SK-N-SH (cell line): ENCODE data around the gene HCST. TPM values are rescaled to one million over a fixed set of nuclear protein-coding genes. Genes with fewer than 3 reads are reported as not detected.

ENCODE experiments used
- CTCF ChIA-PET: fragments of 300-600, 350-600 bp; formaldehyde crosslinking; extraction: SDS; loops from one replicate; lab custom pipeline; 2021; lab: Yijun Ruan, JAX
- POLR2A ChIA-PET: fragments of 350-600 bp; sonication (Branson Sonifier 250); formaldehyde crosslinking; extraction: SDS; loops from one replicate; lab custom pipeline; 2020; ENCODE audit warnings: antibody characterized with exemption, inconsistent platforms; lab: Yijun Ruan, JAX
- DNase-seq: peaks from one replicate; pipeline ENCODE4 v3.0.0; 2012
- H2AFZ ChIP-seq: fragments of 200-600 bp; sonication (generic); 2 replicates; pipeline ENCODE4 v1.8.1; 2016; ENCODE audit warnings: antibody characterized with exemption, mild to moderate bottlenecking, low read depth
- H3F3A ChIP-seq: fragments of 200-600 bp; sonication (generic); replicated peaks from 2 replicates; pipeline ENCODE3; 2016; ENCODE audit warnings: antibody characterized with exemption, mild to moderate bottlenecking; ENCODE audit not compliant: insufficient read depth
- H3K27ac ChIP-seq, 2 experiments: fragments of 200-500 bp in 1 of 2; fragments of 200-600 bp in 1 of 2; sonication (Bioruptor generic) in 1 of 2; sonication (generic), shearing (Covaris generic) in 1 of 2; 2 replicates each; pipeline versions ENCODE4 v1.5.1 to v1.6.1; 2014 to 2016; ENCODE audit warnings: low read depth in 2 of 2, inconsistent platforms in 1 of 2, low read length in 1 of 2, mild to moderate bottlenecking in 1 of 2, mixed read lengths in 1 of 2
- H3K27me3 ChIP-seq: fragments of 200-600 bp; sonication (generic), shearing (Covaris generic); 2 replicates; pipeline ENCODE4 v1.6.1; 2016; ENCODE audit warnings: mixed run types; ENCODE audit not compliant: insufficient read depth
- H3K36me3 ChIP-seq, 2 experiments: fragments of 200-500 bp in 1 of 2; fragments of 200-600 bp in 1 of 2; sonication (Bioruptor generic) in 1 of 2; sonication (generic) in 1 of 2; replicated peaks in 1 of 2; 2 replicates each; pipeline versions ENCODE3 to v1.5.1; 2014 to 2016; ENCODE audit warnings: low read length in 1 of 2, mild to moderate bottlenecking in 1 of 2; ENCODE audit not compliant: insufficient read depth in 2 of 2, control insufficient read depth in 1 of 2
- H3K4me1 ChIP-seq, 2 experiments: fragments of 200-500 bp in 1 of 2; fragments of 200-600 bp in 1 of 2; sonication (Bioruptor generic) in 1 of 2; sonication (generic), shearing (Covaris generic) in 1 of 2; 2 replicates each; pipeline versions ENCODE4 v1.5.1 to v1.6.1; 2014 to 2016; ENCODE audit warnings: low read depth in 1 of 2, low read length in 1 of 2, mixed run types in 1 of 2; ENCODE audit not compliant: insufficient read depth in 2 of 2, control insufficient read depth in 1 of 2
- H3K4me2 ChIP-seq: fragments of 200-600 bp; sonication (generic), shearing (Covaris generic); 2 replicates; pipeline ENCODE4 v1.6.1; 2017; ENCODE audit warnings: mixed run types
- H3K4me3 ChIP-seq, 2 experiments: fragments of 200-500 bp in 1 of 2; fragments of 200-600 bp in 1 of 2; sonication (Bioruptor generic) in 1 of 2; sonication (generic), shearing (Covaris generic) in 1 of 2; 2 replicates each; pipeline versions ENCODE4 v1.5.1 to v1.8.1; 2014 to 2016; ENCODE audit warnings: low read depth in 2 of 2, inconsistent platforms in 1 of 2, low read length in 1 of 2, mild to moderate bottlenecking in 1 of 2, mixed read lengths in 1 of 2, moderate library complexity in 1 of 2
- H3K79me2 ChIP-seq: fragments of 200-600 bp; sonication (generic); 2 replicates; pipeline ENCODE4 v1.8.1; 2017; ENCODE audit warnings: mild to moderate bottlenecking; ENCODE audit not compliant: insufficient read depth
- H3K9ac ChIP-seq: fragments of 200-600 bp; sonication (generic); 2 replicates; pipeline ENCODE4 v1.6.1; 2017; ENCODE audit warnings: mixed run types
- H3K9me2 ChIP-seq: fragments of 200-600 bp; sonication (generic); 2 replicates; pipeline ENCODE4 v1.6.1; 2017; ENCODE audit warnings: mixed run types
- H3K9me3 ChIP-seq: fragments of 200-600 bp; sonication (generic); 2 replicates; pipeline ENCODE4 v1.6.1; 2017; ENCODE audit warnings: mixed run types, mild to moderate bottlenecking, moderate library complexity
- H4K20me1 ChIP-seq: fragments of 200-600 bp; sonication (generic); 2 replicates; pipeline ENCODE4 v1.6.1; 2017; ENCODE audit warnings: mild to moderate bottlenecking, mixed run types; ENCODE audit not compliant: insufficient read depth
- EP300 ChIP-seq, 2 experiments: IDR thresholded peaks; 2 replicates each; pipeline versions ENCODE4 v1.4.0 to v1.6.1; 2012; ENCODE audit warnings: borderline replicate concordance in 1 of 2, low read depth in 1 of 2, low read length in 1 of 2
- EZH2phosphoT487 ChIP-seq: fragments of 200-600 bp; sonication (generic); IDR thresholded peaks from 2 replicates; pipeline ENCODE4 v1.6.1; 2017; ENCODE audit warnings: low read depth, mixed run types, mild to moderate bottlenecking, antibody characterized with exemption, moderate library complexity, borderline replicate concordance
- FOXJ3 ChIP-seq: sonication (generic); formaldehyde crosslinking; IDR thresholded peaks from 2 replicates; pipeline ENCODE4 v1.5.1; 2020; ENCODE audit warnings: mild to moderate bottlenecking, missing genetic modification reagents
- GATA2 ChIP-seq: sonication (generic); formaldehyde crosslinking; IDR thresholded peaks from 2 replicates; pipeline ENCODE4 v1.5.0; 2020; ENCODE audit warnings: mild to moderate bottlenecking, missing genetic modification reagents
- MAX ChIP-seq: IDR thresholded peaks from 2 replicates; pipeline ENCODE4 v1.4.0; 2012; ENCODE audit warnings: low read depth
- MXI1 ChIP-seq: IDR thresholded peaks from 2 replicates; pipeline ENCODE4 v1.6.1; 2012; ENCODE audit warnings: mild to moderate bottlenecking, low read depth, low read length, improper control_type of control experiment
- NRF1 ChIP-seq: IDR thresholded peaks from 2 replicates; pipeline ENCODE4 v1.6.1; 2012; ENCODE audit warnings: low read depth, mild to moderate bottlenecking, low read length
- PBX3 ChIP-seq: IDR thresholded peaks from 2 replicates; pipeline ENCODE4; 2012
- REST ChIP-seq: IDR thresholded peaks from 2 replicates; pipeline ENCODE4 v1.6.1; 2012; ENCODE audit warnings: mild to moderate bottlenecking, low read depth, low read length, moderate library complexity
- RFX5 ChIP-seq: IDR thresholded peaks from 2 replicates; pipeline ENCODE4 v1.6.1; 2012; ENCODE audit warnings: mild to moderate bottlenecking, improper control_type of control experiment, low read length
- RXRA ChIP-seq: IDR thresholded peaks from 2 replicates; pipeline ENCODE4 v1.4.0; 2012; ENCODE audit warnings: low read depth, mild to moderate bottlenecking, borderline replicate concordance
- TAF1 ChIP-seq: IDR thresholded peaks from 2 replicates; pipeline ENCODE4 v1.6.1; 2012; ENCODE audit warnings: low read depth, mild to moderate bottlenecking, low read length, moderate library complexity, borderline replicate concordance
- TCF12 ChIP-seq: IDR thresholded peaks from 2 replicates; pipeline ENCODE4 v1.4.0; 2012
- WGBS: methylation state at CpG from one replicate; pipeline ENCODE4 v1.1.6; 2017; ENCODE audit warnings: low lambda C conversion rate; 5-methylcytosine and 5-hydroxymethylcytosine counted together
- polyA plus RNA-seq, 3 experiments: library from polyadenylated mRNA; depleted of rRNA; stranded (reverse); fragments of >200 nt; gene quantifications; 2 replicates each; pipeline ENCODE4 v1.2.3, GENCODE V29; 2012

HCST gene
- polyA plus RNA-seq, 1 of the 3 experiments (the other 2 are of a cell fraction), result 0.59 TPM

GRCh38 chr19:35860436-35860817 is 41.9 kb upstream of the HCST start:
- Histone ChIP-seq H3K79me2 (no peaks in the 10 kb centered on the region), H3K36me3 (no peaks in the 10 kb centered on the region), H3K27me3 (no peaks in the 10 kb centered on the region), H3K27ac (no peak overlapping the region), H3K9me3 (no peaks in the 10 kb centered on the region)
- TF ChIP-seq RXRA (no peak), EZH2phosphoT487 (no peak), RFX5 (no peak), GATA2 (CRISPR knock-in tag) (no peak), MXI1 (no peak), PBX3 (no peak)
- TF ChIP-seq, all 33 proteins: peak for 0
- Histone ChIP-seq H4K20me1 (no peaks in the 10 kb centered on the region), H3K9me2 (no peaks in the 10 kb centered on the region), H3K4me3 (no peak overlapping the region), H2AFZ (no peak overlapping the region), H3F3A (no peaks in the 10 kb centered on the region), H3K4me2 (no peak overlapping the region), H3K9ac (no peak overlapping the region), H3K4me1 (peaks cover 0 to 11% of the 10 kb centered on the region in 2 experiments; a peak in 1 of 4 replicates)
- POLR2A ChIA-PET, result no interaction called here
- CTCF ChIA-PET, result interaction anchor here (1.0 to 1.2 kb wide), 2 partner anchors 10 to 11 kb away, joined by 3 to 5 read pairs; no protein-coding TSS in a partner anchor
- DNase-seq, result no peak
- 77% methylated on average over 19 of the region's 24 CpGs for WGBS

GRCh38 chr19:35860818-35861639 is 41.3 kb upstream of the HCST start:
- Histone ChIP-seq H3K9me3 (no peaks in the 10 kb centered on the region), H3K36me3 (no peaks in the 10 kb centered on the region), H3K9ac (no peak overlapping the region), H2AFZ (no peak overlapping the region), H3K79me2 (no peaks in the 10 kb centered on the region), H3K4me1 (peaks cover 0 to 8% of the 10 kb centered on the region in 2 experiments; a peak in 1 of 4 replicates), H3F3A (no peaks in the 10 kb centered on the region), H3K27me3 (no peaks in the 10 kb centered on the region), H3K4me2 (no peak overlapping the region), H4K20me1 (no peaks in the 10 kb centered on the region), H3K4me3 (no peak overlapping the region), H3K27ac (no peak overlapping the region), H3K9me2 (no peaks in the 10 kb centered on the region)
- DNase-seq, result no peak
- TF ChIP-seq TCF12, result no peak
- TF ChIP-seq MXI1, result no peak
- no peak for TF ChIP-seq REST
- TF ChIP-seq GATA2 (CRISPR knock-in tag), result no peak
- TF ChIP-seq MAX, result no peak
- TF ChIP-seq TAF1, result no peak
- TF ChIP-seq NRF1, result no peak
- no peak for TF ChIP-seq EP300 (IDR thresholded peaks at IDR 0.05; ENCODE audit: borderline replicate concordance in 1 of 2, low read depth in 1 of 2, low read length in 1 of 2)
- no peak for TF ChIP-seq FOXJ3 (CRISPR knock-in tag)
- 87% methylated on average over 55 of the region's 55 CpGs for WGBS
- ChIA-PET POLR2A (no interaction called here), CTCF (interaction anchor here (0.7 to 1.0 kb wide), 2 partner anchors 9 to 12 kb away, joined by 3 to 4 read pairs; no protein-coding TSS in a partner anchor)
